GM21515 (cell line): ENCODE measurements around the gene COP1.
"Not testable (repeated sequence)": the region's sequence is repeated elsewhere in the genome, so short reads cannot be mapped to it uniquely, and the experiment has no call there.

Experiments
- ATAC-seq: cut with Tn5 transposase; IDR thresholded peaks from one replicate; pipeline ENCODE4 v1.9.1; 2021; ENCODE audit not compliant: unreplicated experiment

COP1 gene

GRCh38 chr1:176051402-176051801 lies 155.7 kb downstream of the COP1 start:
- ATAC-seq, result no peak

- no peak for ATAC-seq
Observed at GRCh38 chr1:176049582-176049981, 157.5 kb downstream of the COP1 start.

GRCh38 chr1:176046926-176047325 lies 160.2 kb downstream of the COP1 start:
- no peak for ATAC-seq

- ATAC-seq, result no peak
Observed at GRCh38 chr1:176043537-176043936, 163.5 kb downstream of the COP1 start.

- ATAC-seq, result no peak
Observed at GRCh38 chr1:176033881-176034280, 173.2 kb downstream of the COP1 start.

- ATAC-seq, result no peak
Observed at GRCh38 chr1:176033474-176033873, 173.6 kb downstream of the COP1 start.

GRCh38 chr1:176032040-176032645 lies 174.9 kb downstream of the COP1 start:
- ATAC-seq, result no peak

GRCh38 chr1:176029609-176030008 lies 177.5 kb downstream of the COP1 start:
- no peak for ATAC-seq

GRCh38 chr1:176029155-176029554 lies 177.9 kb downstream of the COP1 start:
- no peak for ATAC-seq

- not testable (repeated sequence) for ATAC-seq
Observed at GRCh38 chr1:176027934-176028333, 179.2 kb downstream of the COP1 start.

GRCh38 chr1:176022574-176022973 lies 184.5 kb downstream of the COP1 start:
- ATAC-seq, result no peak

- ATAC-seq, result no peak
Observed at GRCh38 chr1:176017722-176018121, 189.4 kb downstream of the COP1 start.

GRCh38 chr1:176009951-176010350 lies 197.1 kb downstream of the COP1 start:
- no peak for ATAC-seq

- not testable (repeated sequence) for ATAC-seq
Observed at GRCh38 chr1:176007756-176008389, 199.2 kb downstream of the COP1 start.

- not testable (repeated sequence) for ATAC-seq
Observed at GRCh38 chr1:175994660-175995059, 212.4 kb downstream of the COP1 start.

GRCh38 chr1:175992825-175993224 lies 214.3 kb downstream of the COP1 start:
- not testable (repeated sequence) for ATAC-seq

GRCh38 chr1:175992202-175992601 lies 214.9 kb downstream of the COP1 start:
- ATAC-seq, result not testable (repeated sequence)

- no peak for ATAC-seq
Observed at GRCh38 chr1:175984813-175985212, 222.3 kb downstream of the COP1 start.

- no peak for ATAC-seq
Observed at GRCh38 chr1:175984057-175984812, 222.9 kb downstream of the COP1 start.

GRCh38 chr1:175983363-175983762 lies 223.7 kb downstream of the COP1 start:
- ATAC-seq, result not testable (repeated sequence)

GRCh38 chr1:175981128-175981527 lies 226.0 kb downstream of the COP1 start:
- ATAC-seq, result no peak

GRCh38 chr1:175978926-175979325 lies 228.2 kb downstream of the COP1 start:
- ATAC-seq, result no peak
